CMK (cell line): ENCODE measurements around the gene PTH2.
A peak's percentile ranks its signal among the peaks of the same experiment; 100 is the strongest.
"Not testable (repeated sequence)": the region's sequence is repeated elsewhere in the genome, so short reads cannot be mapped to it uniquely, and the experiment has no call there.

Experiments
- DNase-seq: peaks from one replicate; pipeline ENCODE4 v3.0.0-alpha.2; 2010; ENCODE audit warnings: low read depth

Gene PTH2

GRCh38 chr19:49447485-49448431 lies 24.5 kb upstream of the PTH2 start:
- no peak for DNase-seq

GRCh38 chr19:49445997-49446396 lies 22.8 kb upstream of the PTH2 start:
- DNase-seq, result no peak

GRCh38 chr19:49444100-49444700 lies 21.0 kb upstream of the PTH2 start:
- not testable (repeated sequence) for DNase-seq

- DNase-seq, result peak; percentile 91
These were observed 20.3 kb upstream of the PTH2 start for GRCh38 chr19:49443366-49444099.

GRCh38 chr19:49442771-49443365 lies 19.6 kb upstream of the PTH2 start:
- DNase-seq, result peak; percentile 65

GRCh38 chr19:49442354-49442753 lies 19.1 kb upstream of the PTH2 start:
- no peak for DNase-seq

GRCh38 chr19:49441960-49442350 lies 18.7 kb upstream of the PTH2 start:
- DNase-seq, result no peak

GRCh38 chr19:49441210-49441959 lies 18.1 kb upstream of the PTH2 start, which contains the start of gene SLC17A7:
Gene SLC17A7 (minus strand): TSS chr19:49441527. CDS start chr19:49441379, 148 bp downstream.
- no peak for DNase-seq

- no peak for DNase-seq
These were observed 17.4 kb upstream of the PTH2 start for GRCh38 chr19:49440439-49441209.

- DNase-seq, result no peak
These were observed 16.6 kb upstream of the PTH2 start for GRCh38 chr19:49439836-49440235.

GRCh38 chr19:49438261-49438660 lies 15.0 kb upstream of the PTH2 start:
- DNase-seq, result no peak

- no peak for DNase-seq
These were observed 14.0 kb upstream of the PTH2 start for GRCh38 chr19:49437231-49437630.

GRCh38 chr19:49436381-49437017 lies 13.3 kb upstream of the PTH2 start:
- no peak for DNase-seq

GRCh38 chr19:49435670-49436069 lies 12.4 kb upstream of the PTH2 start:
- no peak for DNase-seq

GRCh38 chr19:49434907-49435583 lies 11.8 kb upstream of the PTH2 start:
- DNase-seq, result no peak

GRCh38 chr19:49433240-49433901 lies 10.1 kb upstream of the PTH2 start:
- DNase-seq, result no peak

- DNase-seq, result no peak
These were observed 9.2 kb upstream of the PTH2 start for GRCh38 chr19:49432141-49433073.

GRCh38 chr19:49431330-49431749 lies 8.1 kb upstream of the PTH2 start:
- no peak for DNase-seq
